ENCODE measurements around the gene CRIM1. TPM values are rescaled to one million over a fixed set of nuclear protein-coding genes. Genes with fewer than 3 reads are reported as not detected.

CRIM1 gene
- total RNA-seq, 1 experiment from 2014 or later = 245 TPM

GRCh38 chr2:36478332-36478738, 122.8 kb downstream of the CRIM1 start:
- H3K27ac ChIP-seq = peak overlapping the region; percentile 81
- no peak overlapping the region for H3K4me3 ChIP-seq
- H3K4me1 ChIP-seq (replicated peaks) = peaks cover 76% of the 10 kb centered on the region
- DNase-seq (ENCODE audit: low read depth in 1 of 2, low spot score in 2 of 2) = peak; percentile 65 to 70
- H3K9me3 ChIP-seq (replicated peaks) = peaks cover 14% of the 10 kb centered on the region
- peaks cover 85% of the 10 kb centered on the region for H3K36me3 ChIP-seq
- H3K27me3 ChIP-seq (replicated peaks) = no peaks in the 10 kb centered on the region

GRCh38 chr2:36478999-36479398, 123.4 kb downstream of the CRIM1 start:
- Histone ChIP-seq H3K4me3 (no peak overlapping the region), H3K4me1 (replicated peaks) (peaks cover 82% of the 10 kb centered on the region)
- DNase-seq (ENCODE audit: low read depth in 1 of 2, low spot score in 2 of 2) = no peak

GRCh38 chr2:36479406-36479805, 123.8 kb downstream of the CRIM1 start:
- Histone ChIP-seq H3K4me3 (no peak overlapping the region), H3K27me3 (replicated peaks) (no peaks in the 10 kb centered on the region), H3K27ac (peak overlapping the region; percentile 81), H3K4me1 (replicated peaks) (peaks cover 86% of the 10 kb centered on the region), H3K9me3 (replicated peaks) (peaks cover 11% of the 10 kb centered on the region), H3K36me3 (peaks cover 85% of the 10 kb centered on the region)
- DNase-seq (ENCODE audit: low read depth in 1 of 2, low spot score in 2 of 2) = no peak

More at GRCh38 chr2:36478999-36479398, 123.4 kb downstream of the CRIM1 start:
- Histone ChIP-seq H3K27ac (peak overlapping the region; percentile 81), H3K9me3 (replicated peaks) (peaks cover 14% of the 10 kb centered on the region), H3K27me3 (replicated peaks) (no peaks in the 10 kb centered on the region), H3K36me3 (peaks cover 85% of the 10 kb centered on the region)

- Histone ChIP-seq H3K27ac (peak overlapping the region; percentile 97; the same call in 1 of the 2 replicates), H3K36me3 (peaks cover 87% of the 10 kb centered on the region), H3K9me3 (replicated peaks) (peaks cover 8% of the 10 kb centered on the region), H3K4me1 (replicated peaks) (peaks cover 93% of the 10 kb centered on the region), H3K4me3 (no peak overlapping the region), H3K27me3 (replicated peaks) (no peaks in the 10 kb centered on the region)
- no peak for DNase-seq (ENCODE audit: low read depth in 1 of 2, low spot score in 2 of 2)
Observed at GRCh38 chr2:36480028-36480427, 124.5 kb downstream of the CRIM1 start.

GRCh38 chr2:36480636-36481035, 125.1 kb downstream of the CRIM1 start:
- Histone ChIP-seq H3K27me3 (replicated peaks) (no peaks in the 10 kb centered on the region), H3K9me3 (replicated peaks) (peaks cover 2% of the 10 kb centered on the region; the same call in 1 of the 2 replicates), H3K4me3 (no peak overlapping the region), H3K4me1 (replicated peaks) (peaks cover 95% of the 10 kb centered on the region), H3K36me3 (peaks cover 83% of the 10 kb centered on the region), H3K27ac (peak overlapping the region; percentile 97)
- no peak for DNase-seq (ENCODE audit: low read depth in 1 of 2, low spot score in 2 of 2)

GRCh38 chr2:36481709-36482108, 126.1 kb downstream of the CRIM1 start:
- H3K9me3 ChIP-seq (replicated peaks) = no peaks in the 10 kb centered on the region
- no peak for DNase-seq (ENCODE audit: low read depth in 1 of 2, low spot score in 2 of 2)
- peaks cover 77% of the 10 kb centered on the region for H3K36me3 ChIP-seq
- no peak overlapping the region for H3K4me3 ChIP-seq
- no peaks in the 10 kb centered on the region for H3K27me3 ChIP-seq (replicated peaks)
- peak overlapping the region; percentile 97 for H3K27ac ChIP-seq
- peaks cover 93% of the 10 kb centered on the region for H3K4me1 ChIP-seq (replicated peaks)

GRCh38 chr2:36482576-36483214, 127.1 kb downstream of the CRIM1 start:
- H3K9me3 ChIP-seq (replicated peaks) = no peaks in the 10 kb centered on the region
- no peaks in the 10 kb centered on the region for H3K27me3 ChIP-seq (replicated peaks)
- H3K4me1 ChIP-seq (replicated peaks) = peaks cover 93% of the 10 kb centered on the region
- peak overlapping the region; percentile 97 for H3K27ac ChIP-seq
- H3K4me3 ChIP-seq = no peak overlapping the region
- H3K36me3 ChIP-seq = peaks cover 67% of the 10 kb centered on the region
- peak; percentile 84 to 97 for DNase-seq (ENCODE audit: low read depth in 1 of 2, low spot score in 2 of 2)

GRCh38 chr2:36483290-36483689, 127.7 kb downstream of the CRIM1 start:
- Histone ChIP-seq H3K27me3 (replicated peaks) (no peaks in the 10 kb centered on the region), H3K9me3 (replicated peaks) (no peaks in the 10 kb centered on the region), H3K4me3 (no peak overlapping the region), H3K36me3 (peaks cover 68% of the 10 kb centered on the region), H3K27ac (peak overlapping the region; percentile 97), H3K4me1 (replicated peaks) (peaks cover 93% of the 10 kb centered on the region)
- no peak for DNase-seq (ENCODE audit: low read depth in 1 of 2, low spot score in 2 of 2)

GRCh38 chr2:36484454-36484853, 128.9 kb downstream of the CRIM1 start:
- Histone ChIP-seq H3K27me3 (replicated peaks) (no peaks in the 10 kb centered on the region), H3K36me3 (peaks cover 66% of the 10 kb centered on the region), H3K4me1 (replicated peaks) (peaks cover 93% of the 10 kb centered on the region), H3K27ac (peak overlapping the region; percentile 97), H3K4me3 (no peak overlapping the region), H3K9me3 (replicated peaks) (no peaks in the 10 kb centered on the region)
- DNase-seq (ENCODE audit: low read depth in 1 of 2, low spot score in 2 of 2) = no peak

GRCh38 chr2:36485521-36485920, 129.9 kb downstream of the CRIM1 start:
- Histone ChIP-seq H3K4me1 (replicated peaks) (peaks cover 95% of the 10 kb centered on the region), H3K36me3 (peaks cover 64% of the 10 kb centered on the region), H3K4me3 (no peak overlapping the region), H3K27me3 (replicated peaks) (no peaks in the 10 kb centered on the region), H3K9me3 (replicated peaks) (no peaks in the 10 kb centered on the region), H3K27ac (peak overlapping the region; percentile 97)
- DNase-seq (ENCODE audit: low read depth in 1 of 2, low spot score in 2 of 2) = peak; percentile 85 to 92

- Histone ChIP-seq H3K36me3 (peaks cover 64% of the 10 kb centered on the region), H3K27me3 (replicated peaks) (no peaks in the 10 kb centered on the region), H3K4me1 (replicated peaks) (peaks cover 95% of the 10 kb centered on the region), H3K4me3 (no peak overlapping the region), H3K9me3 (replicated peaks) (no peaks in the 10 kb centered on the region), H3K27ac (peak overlapping the region; percentile 97)
- DNase-seq (ENCODE audit: low read depth in 1 of 2, low spot score in 2 of 2) = peak; percentile 68 to 94
Observed at GRCh38 chr2:36486521-36487044, 131.0 kb downstream of the CRIM1 start.

GRCh38 chr2:36487947-36488346, 132.4 kb downstream of the CRIM1 start:
- Histone ChIP-seq H3K36me3 (peaks cover 63% of the 10 kb centered on the region), H3K27me3 (replicated peaks) (no peaks in the 10 kb centered on the region), H3K9me3 (replicated peaks) (no peaks in the 10 kb centered on the region), H3K4me3 (no peak overlapping the region), H3K4me1 (replicated peaks) (peaks cover 98% of the 10 kb centered on the region), H3K27ac (peak overlapping the region; percentile 97)
- DNase-seq (ENCODE audit: low read depth in 1 of 2, low spot score in 2 of 2) = peak in 1 of 2 experiments; percentile 14

GRCh38 chr2:36489281-36489680, 133.7 kb downstream of the CRIM1 start:
- DNase-seq (ENCODE audit: low read depth in 1 of 2, low spot score in 2 of 2) = peak; percentile 69 to 91

GRCh38 chr2:36490749-36491148, 135.2 kb downstream of the CRIM1 start:
- H3K9me3 ChIP-seq (replicated peaks) = no peaks in the 10 kb centered on the region
- no peak for DNase-seq (ENCODE audit: low read depth in 1 of 2, low spot score in 2 of 2)
- peak overlapping the region; percentile 97 for H3K27ac ChIP-seq
- H3K36me3 ChIP-seq = peaks cover 54% of the 10 kb centered on the region
- H3K4me1 ChIP-seq (replicated peaks) = peaks cover 79% of the 10 kb centered on the region
- H3K27me3 ChIP-seq (replicated peaks) = no peaks in the 10 kb centered on the region
- H3K4me3 ChIP-seq = no peak overlapping the region

More at GRCh38 chr2:36489281-36489680, 133.7 kb downstream of the CRIM1 start:
- H3K27ac ChIP-seq = peak overlapping the region; percentile 97
- peaks cover 94% of the 10 kb centered on the region for H3K4me1 ChIP-seq (replicated peaks)
- H3K9me3 ChIP-seq (replicated peaks) = no peaks in the 10 kb centered on the region
- H3K4me3 ChIP-seq = no peak overlapping the region
- H3K36me3 ChIP-seq = peaks cover 53% of the 10 kb centered on the region
- H3K27me3 ChIP-seq (replicated peaks) = no peaks in the 10 kb centered on the region
